HEK293T (cell line): ENCODE data around the gene JAG2.

ENCODE experiments used
- ARNT ChIP-seq: fragments of 450-650 bp; IDR thresholded peaks from 2 replicates; pipeline ENCODE4 v1.6.1; 2017; ENCODE audit warnings: mild to moderate bottlenecking
- BHLHE40 ChIP-seq: fragments of 450-650 bp; IDR thresholded peaks from 2 replicates; pipeline ENCODE4 v1.6.1; 2016; ENCODE audit warnings: mild to moderate bottlenecking, moderate library complexity, borderline replicate concordance
- CTBP1 ChIP-seq: fragments of 450-650 bp; IDR thresholded peaks from 2 replicates; pipeline ENCODE4 v1.6.1; 2016; ENCODE audit warnings: borderline replicate concordance
- ELF4 ChIP-seq: fragments of 450-650 bp; IDR thresholded peaks from 2 replicates; pipeline ENCODE4 v1.6.1; 2017; ENCODE audit warnings: antibody characterized with exemption
- FOXA1 ChIP-seq: fragments of 450-650 bp; IDR thresholded peaks from 2 replicates; pipeline ENCODE4 v1.6.1; 2016; ENCODE audit warnings: mild to moderate bottlenecking
- FOXK2 ChIP-seq: fragments of 450-650 bp; IDR thresholded peaks from 2 replicates; pipeline ENCODE4 v1.6.1; 2016; ENCODE audit warnings: mild to moderate bottlenecking
- FOXM1 ChIP-seq: fragments of 450-650 bp; IDR thresholded peaks from 2 replicates; pipeline ENCODE4 v1.6.1; 2017; ENCODE audit warnings: mild to moderate bottlenecking, borderline replicate concordance
- HDGF ChIP-seq: fragments of 450-650 bp; IDR thresholded peaks from 2 replicates; pipeline ENCODE4 v1.6.1; 2017; ENCODE audit warnings: antibody characterized with exemption, borderline replicate concordance
- LEF1 ChIP-seq: fragments of 450-650 bp; IDR thresholded peaks from 2 replicates; pipeline ENCODE4 v1.6.1; 2017; ENCODE audit warnings: mild to moderate bottlenecking, borderline replicate concordance
- NFRKB ChIP-seq: fragments of 450-650 bp; IDR thresholded peaks from 2 replicates; pipeline ENCODE4 v1.6.1; 2016; ENCODE audit warnings: mild to moderate bottlenecking, moderate library complexity
- SP1 ChIP-seq: fragments of 450-650 bp; IDR thresholded peaks from 2 replicates; pipeline ENCODE4 v1.6.1; 2017
- SUZ12 ChIP-seq: fragments of 450-650 bp; IDR thresholded peaks from 2 replicates; pipeline ENCODE4 v1.6.1; 2016; ENCODE audit warnings: mild to moderate bottlenecking
- TARDBP ChIP-seq: fragments of 450-650 bp; IDR thresholded peaks from 2 replicates; pipeline ENCODE4 v1.6.1; 2016
- ZNF384 ChIP-seq: fragments of 450-650 bp; IDR thresholded peaks from 2 replicates; pipeline ENCODE4 v1.6.1; 2016

GRCh38 chr14:105178868-105179140, 10.2 kb upstream of the JAG2 start:
- no peak for TF ChIP-seq SP1
- no peak for TF ChIP-seq HDGF
- no peak for TF ChIP-seq ARNT
- no peak for TF ChIP-seq FOXA1
- TF ChIP-seq FOXK2 = no peak
- no peak for TF ChIP-seq ELF4
- TF ChIP-seq FOXM1 = no peak
- TF ChIP-seq SUZ12 = no peak
- TF ChIP-seq NFRKB = no peak
- TF ChIP-seq ZNF384 = no peak
- no peak for TF ChIP-seq BHLHE40
- no peak for TF ChIP-seq LEF1
- TF ChIP-seq TARDBP = no peak
- TF ChIP-seq CTBP1 = no peak
